Hepatocyte (in vitro differentiated cells): Measurements from ENCODE around the gene CALCOCO2.

Experiments
- CTCF ChIP-seq: fragments of 200-600 bp; sonication (generic); IDR thresholded peaks from 2 replicates; pipeline ENCODE4 v1.5.1; 2016; ENCODE audit warnings: antibody characterized with exemption, mild to moderate bottlenecking; ENCODE audit not compliant: poor library complexity
- EZH2 ChIP-seq: fragments of 200-600 bp; sonication (generic); IDR thresholded peaks from 2 replicates; pipeline ENCODE4 v1.6.1; 2016; ENCODE audit warnings: antibody characterized with exemption, mild to moderate bottlenecking, borderline replicate concordance
- EZH2phosphoT487 ChIP-seq: fragments of 200-600 bp; sonication (generic); IDR thresholded peaks from one replicate; pipeline ENCODE4 v1.6.1; 2018; ENCODE audit warnings: antibody characterized with exemption, mild to moderate bottlenecking, low read depth, moderate library complexity; ENCODE audit not compliant: unreplicated experiment, severe bottlenecking

DNA sequence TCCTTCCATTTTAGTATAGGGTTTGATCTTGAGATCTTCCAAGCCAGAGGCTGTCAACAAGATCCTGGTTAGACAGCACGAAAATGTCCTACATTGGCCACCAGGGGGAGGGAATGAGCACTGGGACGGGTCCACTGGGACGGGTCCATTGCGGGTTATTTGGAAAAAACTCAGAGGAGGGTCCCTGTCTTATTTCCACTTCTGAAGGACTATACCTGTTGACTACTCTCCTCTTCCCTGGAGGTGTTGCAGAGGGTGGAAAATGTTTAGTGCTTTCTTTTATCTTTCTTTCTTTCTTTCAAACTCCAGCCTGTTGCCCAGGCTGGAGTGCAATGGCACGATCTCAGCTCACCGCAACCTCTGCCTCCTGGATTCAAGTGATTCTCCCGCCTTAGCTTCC, 16.3 kb upstream of the CALCOCO2 start:
- TF ChIP-seq EZH2, result no peak
- TF ChIP-seq CTCF, result peak; percentile 48
- no peak for TF ChIP-seq EZH2phosphoT487
